ENCODE results near the gene SEMA4A.
"Not testable (repeated sequence)": the region's sequence is repeated elsewhere in the genome, so short reads cannot be mapped to it uniquely, and the experiment has no call there.

Gene SEMA4A

GRCh38 chr1:156123356-156124196 lies 29.8 kb upstream of the SEMA4A start:
- peak; percentile 94 to 97 for DNase-seq
- TF ChIP-seq POLR2A (IDR thresholded peaks at IDR 0.05; ENCODE audit: low read length): peak; percentile 70
- TF ChIP-seq GATA1 (IDR thresholded peaks at IDR 0.05; ENCODE audit: low read depth, low read length): no peak

GRCh38 chr1:156124557-156125483 lies 28.6 kb upstream of the SEMA4A start:
- DNase-seq: peak; percentile 75 to 79

GRCh38 chr1:156125544-156125943 lies 27.8 kb upstream of the SEMA4A start:
- not testable (repeated sequence) for DNase-seq

More at GRCh38 chr1:156124557-156125483, 28.6 kb upstream of the SEMA4A start:
- no peak for TF ChIP-seq GATA1 (IDR thresholded peaks at IDR 0.05; ENCODE audit: low read depth, low read length)
- peak; percentile 67 for TF ChIP-seq POLR2A (IDR thresholded peaks at IDR 0.05; ENCODE audit: low read length)

GRCh38 chr1:156126043-156126629 lies 27.2 kb upstream of the SEMA4A start:
- TF ChIP-seq GATA1 (IDR thresholded peaks at IDR 0.05; ENCODE audit: low read depth, low read length): no peak
- DNase-seq: peak; percentile 93 to 95

- no peak for TF ChIP-seq POLR2A (IDR thresholded peaks at IDR 0.05; ENCODE audit: low read length)
- TF ChIP-seq GATA1 (IDR thresholded peaks at IDR 0.05; ENCODE audit: low read depth, low read length): no peak
- DNase-seq: peak; percentile 60 to 81
Measured at GRCh38 chr1:156126630-156127534, 26.5 kb upstream of the SEMA4A start.

GRCh38 chr1:156128308-156128653 lies 25.1 kb upstream of the SEMA4A start:
- DNase-seq: no peak
- TF ChIP-seq GATA1 (IDR thresholded peaks at IDR 0.05; ENCODE audit: low read depth, low read length): no peak
- TF ChIP-seq POLR2A (IDR thresholded peaks at IDR 0.05; ENCODE audit: low read length): no peak

GRCh38 chr1:156128654-156129597 lies 24.5 kb upstream of the SEMA4A start:
- no peak for TF ChIP-seq GATA1 (IDR thresholded peaks at IDR 0.05; ENCODE audit: low read depth, low read length)
- no peak for TF ChIP-seq POLR2A (IDR thresholded peaks at IDR 0.05; ENCODE audit: low read length)
- peak in 1 of 2 experiments; percentile 22 for DNase-seq

- TF ChIP-seq POLR2A (IDR thresholded peaks at IDR 0.05; ENCODE audit: low read length) (no peak), GATA1 (IDR thresholded peaks at IDR 0.05; ENCODE audit: low read depth, low read length) (no peak)
- DNase-seq: peak; percentile 72 to 89
Measured at GRCh38 chr1:156129687-156130577, 23.5 kb upstream of the SEMA4A start.

- DNase-seq: no peak
- TF ChIP-seq POLR2A (IDR thresholded peaks at IDR 0.05; ENCODE audit: low read length) (no peak), GATA1 (IDR thresholded peaks at IDR 0.05; ENCODE audit: low read depth, low read length) (no peak)
Measured at GRCh38 chr1:156130578-156130942, 22.8 kb upstream of the SEMA4A start.

GRCh38 chr1:156134716-156135435 lies 18.5 kb upstream of the SEMA4A start:
- DNase-seq: no peak
- TF ChIP-seq GATA1 (IDR thresholded peaks at IDR 0.05; ENCODE audit: low read depth, low read length): no peak
- TF ChIP-seq POLR2A (IDR thresholded peaks at IDR 0.05; ENCODE audit: low read length): no peak

Measured in erythroblast (primary cell).